GM12891 (cell line): ENCODE data around the gene PPM1A.

ENCODE experiments used
- DNase-seq: peaks from one replicate; pipeline ENCODE4 v3.0.0; 2011; ENCODE audit warnings: low spot score; ENCODE audit not compliant: insufficient read length
- FAIRE-seq: peaks from 2 replicates; lab custom pipeline; 2011; peaks lifted over from hg19 to GRCh38; lab: Jason Lieb, UNC
- POLR2AphosphoS5 ChIP-seq: IDR thresholded peaks from 2 replicates; pipeline ENCODE4 v1.6.1; 2011; ENCODE audit warnings: low read depth, low read length, control low read depth

The PPM1A gene

DNA sequence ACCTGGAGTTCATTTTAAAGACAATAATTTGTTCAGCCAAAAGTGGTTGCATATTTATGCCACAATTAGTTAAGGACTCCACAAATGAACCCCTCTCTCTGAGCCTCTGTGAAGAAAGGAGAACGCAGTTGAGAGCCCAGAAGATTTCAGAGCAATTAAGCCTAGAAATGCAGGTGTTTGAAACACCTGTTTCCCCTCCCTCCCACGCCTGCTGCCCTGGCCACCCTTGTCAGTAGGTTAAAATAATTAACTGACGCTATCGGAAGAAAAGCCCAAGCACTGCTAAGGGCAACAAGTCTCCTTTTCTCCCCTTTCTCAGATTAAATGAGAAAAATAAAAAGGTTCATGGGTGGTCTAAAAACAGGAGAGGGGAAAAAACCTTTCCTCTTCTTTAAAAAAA lies 99.2 kb downstream of the PPM1A start:
- no peak for TF ChIP-seq POLR2AphosphoS5
- DNase-seq (no peak), FAIRE-seq (no peak)
